Stimulated activated CD4-positive, alpha-beta T cell treated with anti-CD3 and anti-CD28 coated beads, Interleukin-15, amount 100 ng/mL, for 1 hour (primary cell): ENCODE results near the gene AKT1S1.

Experiments used
- DNase-seq, 2 donors: peaks; one replicate each; pipeline ENCODE4 v3.0.0-alpha.2; 2020; ENCODE audit warnings: low read depth in 1 of 2, low spot score in 1 of 2

AKT1S1 gene

DNA sequence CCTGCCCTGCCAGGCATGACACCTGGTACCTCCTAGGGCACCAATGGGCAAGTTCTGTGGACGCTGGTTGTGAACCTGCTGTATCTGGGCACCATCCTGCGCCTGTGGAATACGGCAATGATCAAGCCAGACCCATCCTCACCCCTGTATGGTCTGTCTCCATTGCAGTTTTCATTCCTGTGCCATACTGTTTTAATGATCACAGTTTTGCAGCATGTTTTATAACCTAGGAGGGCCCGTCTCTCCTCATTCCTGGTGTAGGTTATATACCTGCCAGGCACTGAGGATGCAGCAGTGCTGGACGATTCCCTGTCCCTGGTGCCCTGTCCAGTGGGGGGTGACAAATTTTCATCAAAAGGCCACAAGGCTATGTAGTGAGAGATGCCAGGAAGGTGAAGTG is 5.9 kb upstream of the AKT1S1 start:
- no peak for DNase-seq

DNA sequence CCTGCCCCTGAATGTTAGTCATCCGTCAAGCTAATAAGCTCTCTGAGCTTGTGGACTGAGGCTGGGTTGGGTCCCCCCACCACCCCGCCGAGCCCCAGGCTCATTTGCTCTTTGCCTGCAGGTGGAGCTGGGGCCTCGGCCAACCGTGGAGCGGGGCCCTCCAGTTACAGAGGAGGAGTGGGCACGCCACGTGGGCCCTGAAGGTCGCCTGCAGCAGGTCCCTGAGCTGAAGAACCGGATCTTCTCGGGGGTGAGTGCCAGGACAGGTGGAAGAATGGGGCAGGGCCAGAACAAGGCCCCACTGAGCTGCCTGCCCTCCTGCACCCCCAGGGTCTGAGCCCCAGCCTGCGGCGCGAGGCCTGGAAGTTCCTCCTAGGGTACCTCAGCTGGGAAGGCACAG is 5.5 kb upstream of the AKT1S1 start:
- no peak for DNase-seq

GRCh38 chr19:49881672-49882394 is 4.7 kb upstream of the AKT1S1 start:
- DNase-seq: no peak

GRCh38 chr19:49881186-49881585 is 4.0 kb upstream of the AKT1S1 start:
- no peak for DNase-seq

DNA sequence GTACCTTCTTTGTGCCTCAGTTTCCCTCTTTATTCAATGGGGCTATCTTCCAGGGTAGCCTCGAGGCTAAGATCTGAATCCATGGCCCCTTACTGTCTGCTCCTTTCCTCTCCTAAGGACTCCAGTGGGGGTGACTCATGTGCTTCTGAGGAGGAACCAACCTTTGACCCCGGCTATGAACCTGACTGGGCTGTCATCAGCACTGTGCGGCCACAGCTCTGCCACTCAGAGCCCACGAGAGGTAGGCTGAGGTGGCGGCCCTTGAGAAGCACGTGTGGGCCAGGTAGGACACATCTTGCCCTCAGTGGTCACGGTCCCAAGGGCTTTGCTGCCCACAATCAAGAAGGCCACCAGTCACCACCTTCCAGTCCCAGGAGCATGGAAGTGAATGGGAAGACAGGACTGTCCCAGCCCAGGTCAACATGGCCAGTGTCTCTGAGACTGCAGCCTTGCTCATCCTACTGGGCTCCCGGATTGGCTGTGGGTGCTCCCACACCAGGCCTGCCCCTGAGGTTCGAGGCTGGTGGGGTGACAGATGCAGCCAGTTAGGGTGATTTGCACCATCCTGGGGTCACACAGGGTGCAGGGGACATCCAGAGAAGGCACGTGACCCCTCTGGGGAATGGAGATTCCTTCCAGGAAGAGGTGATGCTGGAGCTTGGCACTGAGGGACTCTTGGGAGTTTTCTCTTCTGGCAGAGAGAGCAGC is 3.2 kb upstream of the AKT1S1 start:
- no peak for DNase-seq

DNA sequence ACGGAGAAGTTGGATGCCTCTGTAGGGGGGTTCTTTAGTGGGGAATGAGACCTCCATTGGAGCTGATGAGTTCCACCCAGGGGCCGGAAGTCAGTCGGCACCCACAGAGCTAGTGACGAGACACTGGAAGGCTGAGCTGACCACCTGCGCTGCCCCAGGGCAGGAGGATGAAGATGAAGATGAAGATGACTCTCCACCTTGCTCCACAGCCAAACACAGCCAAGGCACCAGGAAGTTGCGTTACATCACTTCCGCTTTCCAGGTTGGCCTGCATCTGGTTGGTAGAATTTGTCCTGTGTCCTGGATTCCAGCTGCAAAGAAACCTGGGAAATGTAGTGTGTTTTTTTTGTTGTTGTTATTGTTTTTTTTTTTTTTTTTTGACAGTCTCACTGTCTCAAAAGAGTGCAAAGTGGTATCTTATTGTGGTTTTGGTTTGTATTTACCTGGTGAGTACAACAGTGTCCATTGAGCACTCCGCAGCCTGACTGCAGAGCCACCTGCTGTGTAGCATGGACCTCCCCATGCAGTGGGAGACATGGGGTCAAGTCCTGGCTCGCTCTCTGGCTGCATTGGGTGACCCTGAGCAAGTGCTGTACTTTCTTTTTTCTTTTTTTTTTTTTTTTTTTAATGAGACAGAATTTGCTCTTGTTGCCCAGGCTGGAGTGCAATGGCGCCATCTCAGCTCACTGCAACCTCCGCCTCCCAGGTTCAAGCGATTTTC is 2.2 kb upstream of the AKT1S1 start:
- no peak for DNase-seq

GRCh38 chr19:49878744-49879070 is 1.6 kb upstream of the AKT1S1 start:
- no peak for DNase-seq

GRCh38 chr19:49877879-49878743 is 956 bp upstream of the AKT1S1 start:
- peak; percentile 94 to 98 for DNase-seq

DNA sequence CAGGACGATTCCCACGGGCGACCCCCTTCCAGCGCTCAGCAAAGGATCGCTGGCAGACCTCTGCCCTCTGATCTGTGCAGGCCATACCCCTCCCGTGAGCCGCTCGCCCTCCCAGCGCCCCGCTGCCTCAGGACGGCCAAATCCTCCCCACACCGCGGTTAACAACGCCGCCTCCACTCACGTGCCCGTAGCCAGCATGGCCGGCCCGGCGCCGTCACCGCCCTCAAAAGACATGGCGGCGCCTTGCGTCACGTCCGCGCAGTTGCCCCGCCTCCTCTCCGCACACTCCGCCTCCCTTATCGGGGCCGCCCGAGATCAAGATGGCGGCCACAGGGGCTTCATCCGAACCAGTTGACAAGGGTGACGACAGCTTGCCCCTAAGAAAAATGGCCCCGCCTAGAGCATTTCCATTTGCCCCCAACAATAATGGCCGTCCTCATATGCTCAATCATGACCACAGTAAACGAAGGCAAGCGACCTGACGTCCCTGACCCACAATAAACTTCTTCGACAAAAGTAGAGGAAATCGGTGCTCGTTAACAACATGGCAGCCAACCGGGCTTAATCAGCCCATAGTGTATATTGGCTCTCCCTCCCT is 634 bp downstream of the AKT1S1 start:
- DNase-seq: peak; percentile 94 to 96

- peak in 1 of 2 donors; percentile 41 for DNase-seq
Observed at GRCh38 chr19:49875857-49876421, 1.2 kb downstream of the AKT1S1 start.

- no peak for DNase-seq
Observed at GRCh38 chr19:49875177-49875576, 2.0 kb downstream of the AKT1S1 start.

DNA sequence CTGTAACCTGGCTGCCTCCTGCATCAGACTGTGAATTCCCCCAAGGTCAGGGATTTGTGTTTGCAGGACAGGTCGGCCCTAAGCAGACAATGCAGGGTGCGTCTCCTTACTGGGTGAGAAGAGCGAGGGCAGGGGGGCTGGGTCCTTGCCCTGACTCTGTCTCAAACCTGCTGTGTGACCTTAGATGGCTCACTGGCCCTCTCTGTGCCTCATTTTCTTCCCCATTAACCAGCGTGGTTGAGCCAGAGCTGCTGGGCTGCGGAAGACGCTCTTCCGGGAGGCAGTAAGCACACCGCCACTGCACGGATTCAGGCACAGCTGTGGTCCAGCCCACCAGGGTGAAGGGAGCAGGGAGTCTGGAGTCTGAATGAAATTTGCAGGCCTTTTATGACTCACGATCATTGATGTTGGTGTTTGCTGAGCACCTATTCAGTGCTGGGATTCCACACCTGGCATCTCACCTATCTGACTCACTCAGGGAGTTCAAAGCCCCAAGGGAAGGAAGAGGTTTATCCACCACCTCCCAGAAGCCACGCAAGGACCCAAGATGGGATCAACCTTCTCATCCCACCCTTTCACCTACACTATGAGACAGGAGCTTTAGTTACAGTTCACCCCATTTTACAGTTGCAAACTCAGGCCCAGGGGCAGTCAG is 2.5 kb downstream of the AKT1S1 start:
- DNase-seq: no peak

GRCh38 chr19:49873834-49874233 is 3.3 kb downstream of the AKT1S1 start:
- DNase-seq: no peak

- DNase-seq: no peak
Observed at GRCh38 chr19:49873129-49873521, 4.0 kb downstream of the AKT1S1 start.

- no peak for DNase-seq
Observed at GRCh38 chr19:49872245-49873128, 4.7 kb downstream of the AKT1S1 start.

DNA sequence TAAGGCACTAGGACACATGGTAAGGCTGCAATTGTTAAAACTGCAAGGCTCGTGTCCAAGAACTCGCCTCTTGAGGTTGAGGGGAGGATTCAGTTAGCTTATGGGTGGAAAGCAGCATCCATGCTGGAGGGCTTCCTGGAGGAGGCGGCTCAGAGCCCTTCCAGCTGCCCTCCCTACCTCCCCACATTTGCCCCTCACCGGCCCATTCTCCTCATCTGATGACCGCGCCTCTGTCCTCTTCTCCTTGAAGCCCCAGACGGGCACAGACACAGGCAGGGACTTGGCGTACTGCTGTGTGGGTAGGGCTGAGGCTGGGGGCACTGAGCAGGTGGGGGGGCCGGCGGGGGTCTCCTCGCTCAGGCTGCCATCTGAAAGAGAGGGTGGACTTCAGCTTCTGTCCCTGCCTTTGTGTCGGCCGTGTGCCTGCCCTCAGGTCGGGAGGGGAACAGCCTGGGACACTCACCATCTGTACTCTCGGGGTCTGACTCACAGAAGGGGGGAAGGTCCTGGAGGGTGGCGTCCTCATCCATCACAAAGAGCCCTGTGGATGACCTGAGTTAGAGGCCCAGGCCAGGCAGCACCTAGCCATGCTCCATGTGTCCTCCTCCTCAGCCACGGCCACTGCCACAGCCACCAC is 5.7 kb downstream of the AKT1S1 start:
- no peak for DNase-seq

DNA sequence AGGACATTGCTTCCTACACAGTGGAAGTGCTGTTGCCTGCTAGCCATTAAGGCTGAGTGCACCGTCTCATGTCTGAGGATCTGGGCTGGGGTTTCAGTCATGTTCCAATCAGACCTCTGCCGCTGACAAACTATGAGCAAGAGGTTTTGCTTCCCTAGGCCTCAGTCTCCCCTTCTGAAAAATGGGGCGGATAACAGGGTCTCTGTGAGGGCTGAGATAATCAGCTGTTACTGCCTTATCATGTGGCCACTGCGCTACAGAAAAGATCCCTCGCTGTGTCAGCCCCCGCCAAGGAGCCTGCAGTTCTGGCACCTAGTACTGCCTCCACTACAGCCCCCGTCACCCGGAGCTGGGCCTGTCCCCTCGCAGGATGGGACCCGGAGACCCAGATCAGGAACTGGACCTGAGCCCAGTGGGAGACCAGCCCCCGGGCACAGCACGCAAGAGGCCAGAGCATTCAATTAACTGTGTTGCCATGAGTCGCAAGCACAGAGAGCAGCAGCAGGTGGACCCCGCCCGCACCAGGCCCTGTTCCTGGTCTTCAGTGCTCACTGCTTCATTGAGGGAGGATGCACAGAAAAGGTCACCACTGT is 6.8 kb downstream of the AKT1S1 start:
- DNase-seq: no peak
